GM19035 (cell line): ENCODE data around the gene CDYL.

ENCODE experiments used
- ATAC-seq: cut with Tn5 transposase; IDR thresholded peaks from one replicate; pipeline ENCODE4 v1.9.1; 2021; ENCODE audit not compliant: unreplicated experiment

CDYL gene

GRCh38 chr6:4776131-4776492 lies at the start of gene CDYL:
TSS of gene CDYL (plus strand) at chr6:4776404. CDS start at chr6:4776784, 380 bp downstream.
- peak; percentile 65 for ATAC-seq

GRCh38 chr6:4726645-4727044 lies 49.6 kb upstream of the CDYL start:
- no peak for ATAC-seq

- ATAC-seq: no peak
These were observed 49.0 kb upstream of the CDYL start for GRCh38 chr6:4727217-4727616.

GRCh38 chr6:4727671-4728435 lies 48.4 kb upstream of the CDYL start:
- ATAC-seq: no peak

GRCh38 chr6:4728436-4728769 lies 47.8 kb upstream of the CDYL start:
- ATAC-seq: no peak

GRCh38 chr6:4728926-4729325 lies 47.3 kb upstream of the CDYL start:
- ATAC-seq: no peak

- no peak for ATAC-seq
These were observed 44.2 kb upstream of the CDYL start for GRCh38 chr6:4731996-4732395.

GRCh38 chr6:4732691-4733315 lies 43.4 kb upstream of the CDYL start:
- ATAC-seq: no peak

GRCh38 chr6:4736371-4736873 lies 39.8 kb upstream of the CDYL start:
- ATAC-seq: no peak

GRCh38 chr6:4740032-4740431 lies 36.2 kb upstream of the CDYL start:
- ATAC-seq: no peak

GRCh38 chr6:4743062-4743461 lies 33.1 kb upstream of the CDYL start:
- ATAC-seq: no peak

GRCh38 chr6:4743926-4744325 lies 32.3 kb upstream of the CDYL start:
- ATAC-seq: no peak

GRCh38 chr6:4747588-4747987 lies 28.6 kb upstream of the CDYL start:
- no peak for ATAC-seq

- no peak for ATAC-seq
These were observed 24.3 kb upstream of the CDYL start for GRCh38 chr6:4751823-4752464.

- no peak for ATAC-seq
These were observed 20.0 kb upstream of the CDYL start for GRCh38 chr6:4756247-4756646.

GRCh38 chr6:4759997-4760396 lies 16.2 kb upstream of the CDYL start:
- ATAC-seq: no peak

- ATAC-seq: no peak
These were observed 15.4 kb upstream of the CDYL start for GRCh38 chr6:4760773-4761172.

GRCh38 chr6:4762294-4762693 lies 13.9 kb upstream of the CDYL start:
- ATAC-seq: no peak

GRCh38 chr6:4763921-4764320 lies 12.3 kb upstream of the CDYL start:
- no peak for ATAC-seq

GRCh38 chr6:4768815-4769214 lies 7.4 kb upstream of the CDYL start:
- no peak for ATAC-seq

GRCh38 chr6:4772750-4773149 lies 3.5 kb upstream of the CDYL start:
- no peak for ATAC-seq

- ATAC-seq: no peak
These were observed 3.0 kb upstream of the CDYL start for GRCh38 chr6:4773181-4773580.
